Breast epithelium (tissue), 3 donors: ENCODE results near the gene VGLL4.

ENCODE experiments used
- CTCF ChIP-seq, 3 donors: fragments of 450-650 bp; IDR thresholded peaks; one replicate each; pipeline ENCODE4 v1.5.1; 2016 to 2017; ENCODE audit warnings: antibody characterized with exemption in 3 of 3, mild to moderate bottlenecking in 3 of 3, moderate library complexity in 3 of 3
- POLR2A ChIP-seq: fragments of 450-650 bp; IDR thresholded peaks from one replicate; pipeline ENCODE4 v1.6.1; 2016; ENCODE audit warnings: antibody characterized with exemption, mild to moderate bottlenecking, moderate library complexity
- POLR2AphosphoS5 ChIP-seq, 3 donors: sonication (generic); formaldehyde crosslinking; IDR thresholded peaks; one replicate each; pipeline ENCODE4 v1.6.1; 2017; ENCODE audit warnings: antibody characterized with exemption in 3 of 3

GRCh38 chr3:11654166-11654565, 10.5 kb upstream of the VGLL4 start:
- TF ChIP-seq POLR2A (no peak), CTCF (IDR thresholded peaks at IDR 0.05) (no peak), POLR2AphosphoS5 (IDR thresholded peaks at IDR 0.05) (no peak)
